ENCODE results near the gene RAET1E.
"Not testable (repeated sequence)": the region's sequence is repeated elsewhere in the genome, so short reads cannot be mapped to it uniquely, and the experiment has no call there.

The RAET1E gene

GRCh38 chr6:149925253-149925973, 27.5 kb upstream of the RAET1E start:
- TF ChIP-seq, protein P1, sequence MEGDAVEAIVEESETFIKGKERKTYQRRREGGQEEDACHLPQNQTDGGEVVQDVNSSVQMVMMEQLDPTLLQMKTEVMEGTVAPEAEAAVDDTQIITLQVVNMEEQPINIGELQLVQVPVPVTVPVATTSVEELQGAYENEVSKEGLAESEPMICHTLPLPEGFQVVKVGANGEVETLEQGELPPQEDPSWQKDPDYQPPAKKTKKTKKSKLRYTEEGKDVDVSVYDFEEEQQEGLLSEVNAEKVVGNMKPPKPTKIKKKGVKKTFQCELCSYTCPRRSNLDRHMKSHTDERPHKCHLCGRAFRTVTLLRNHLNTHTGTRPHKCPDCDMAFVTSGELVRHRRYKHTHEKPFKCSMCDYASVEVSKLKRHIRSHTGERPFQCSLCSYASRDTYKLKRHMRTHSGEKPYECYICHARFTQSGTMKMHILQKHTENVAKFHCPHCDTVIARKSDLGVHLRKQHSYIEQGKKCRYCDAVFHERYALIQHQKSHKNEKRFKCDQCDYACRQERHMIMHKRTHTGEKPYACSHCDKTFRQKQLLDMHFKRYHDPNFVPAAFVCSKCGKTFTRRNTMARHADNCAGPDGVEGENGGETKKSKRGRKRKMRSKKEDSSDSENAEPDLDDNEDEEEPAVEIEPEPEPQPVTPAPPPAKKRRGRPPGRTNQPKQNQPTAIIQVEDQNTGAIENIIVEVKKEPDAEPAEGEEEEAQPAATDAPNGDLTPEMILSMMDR (IDR thresholded peaks at IDR 0.05; ENCODE audit: low read length, missing control alignments) = no peak
- DNase-seq (ENCODE audit: low read depth) = peak; percentile 18
- H3K4me3 ChIP-seq (replicated peaks; ENCODE audit: low read depth, low read length) = peak overlapping the region; percentile 54

DNA sequence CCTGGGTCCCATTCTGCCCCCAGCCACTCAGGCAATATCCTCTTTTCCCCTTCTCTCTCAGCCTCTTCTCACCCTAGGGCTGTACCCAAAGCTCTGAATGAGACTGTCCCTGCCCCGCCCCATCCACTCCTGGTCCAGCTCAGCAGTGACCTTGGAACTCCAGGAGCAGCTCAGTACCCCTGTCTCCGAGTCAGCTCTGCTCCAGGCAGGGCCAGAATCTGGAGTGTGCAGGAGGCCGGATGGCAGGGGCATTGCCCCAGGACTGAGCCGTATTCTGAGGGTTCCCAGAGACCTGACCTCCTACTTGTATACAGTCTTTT, 27.0 kb upstream of the RAET1E start:
- H3K4me3 ChIP-seq (replicated peaks; ENCODE audit: low read depth, low read length) = no peak overlapping the region
- DNase-seq (ENCODE audit: low read depth) = no peak
- TF ChIP-seq, protein P1 (IDR thresholded peaks at IDR 0.05; ENCODE audit: low read length, missing control alignments) = no peak

GRCh38 chr6:149924206-149924932, 26.5 kb upstream of the RAET1E start:
- TF ChIP-seq, protein P1 (IDR thresholded peaks at IDR 0.05; ENCODE audit: low read length, missing control alignments) = no peak
- DNase-seq (ENCODE audit: low read depth) = no peak
- H3K4me3 ChIP-seq (replicated peaks; ENCODE audit: low read depth, low read length) = no peak overlapping the region

GRCh38 chr6:149923327-149923986, 25.5 kb upstream of the RAET1E start:
- TF ChIP-seq, protein P1 (IDR thresholded peaks at IDR 0.05; ENCODE audit: low read length, missing control alignments) = no peak
- no peak for DNase-seq (ENCODE audit: low read depth)
- peak overlapping the region; percentile 64 for H3K4me3 ChIP-seq (replicated peaks; ENCODE audit: low read depth, low read length)

DNA sequence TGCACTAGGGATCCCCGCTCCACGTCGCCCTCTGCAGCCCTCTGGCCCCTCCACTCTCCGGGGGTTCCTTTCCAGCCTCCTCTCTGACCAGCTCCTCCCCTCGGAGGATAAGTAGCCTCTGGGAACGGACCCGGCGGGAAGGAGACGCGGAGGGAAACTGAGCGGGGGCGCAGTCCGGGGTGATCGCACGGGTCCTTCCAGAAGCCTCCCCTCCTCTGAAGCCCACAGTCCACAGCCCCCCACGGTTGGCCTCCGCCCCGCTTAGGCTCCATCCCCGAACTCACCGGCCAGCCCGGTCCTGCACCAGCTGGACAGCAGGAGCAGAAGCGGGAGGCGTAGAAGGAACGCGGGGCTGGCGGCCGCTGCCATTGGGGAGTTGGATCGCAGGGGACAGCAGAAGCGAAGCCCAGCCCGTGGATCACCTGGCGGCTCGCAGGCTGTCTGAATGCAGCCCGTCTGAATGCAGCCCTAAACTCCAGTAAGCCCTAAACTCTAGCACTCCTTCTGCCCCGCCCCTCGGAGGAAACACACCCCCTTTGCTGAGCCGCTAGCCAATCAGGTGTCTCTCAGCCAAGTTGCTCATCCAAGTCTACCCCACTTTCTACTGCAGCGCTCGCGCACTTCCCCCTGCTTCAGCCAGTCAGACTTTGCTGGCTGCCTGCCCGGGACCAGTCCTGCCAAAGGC, 24.9 kb upstream of the RAET1E start, which contains the start of gene RAET1G:
RAET1G (minus strand) TSS at position 480 of the 685 bp plus-strand sequence; CDS start at position 369, 111 bp downstream.
- peak within 1 kb of the TSS; percentile 64 for H3K4me3 ChIP-seq (replicated peaks; ENCODE audit: low read depth, low read length)
- TF ChIP-seq, protein P1 (IDR thresholded peaks at IDR 0.05; ENCODE audit: low read length, missing control alignments) = no peak
- peak; percentile 95 for DNase-seq (ENCODE audit: low read depth)

DNA sequence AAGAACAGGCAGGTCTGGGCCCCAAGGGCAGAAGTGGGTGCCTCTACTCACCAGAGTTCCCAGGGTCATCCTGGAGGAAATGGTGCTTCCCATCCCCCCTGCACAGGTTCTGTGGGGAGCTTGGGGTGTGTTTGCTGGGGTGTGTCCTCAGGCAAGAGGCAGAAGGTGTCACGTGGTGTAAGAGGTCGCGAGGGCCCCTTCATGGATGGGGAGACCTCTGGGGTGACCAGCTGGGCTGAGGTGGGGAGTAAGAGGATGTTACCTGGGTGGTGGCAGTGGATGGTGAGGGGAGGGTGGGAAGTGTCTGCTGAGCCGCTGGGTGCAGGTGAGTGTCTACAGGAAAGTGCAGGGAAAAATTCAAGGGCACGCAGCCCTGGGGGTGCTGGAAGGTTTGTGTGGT, 24.2 kb upstream of the RAET1E start:
- not testable (repeated sequence) for H3K4me3 ChIP-seq (replicated peaks; ENCODE audit: low read depth, low read length); DNase-seq (ENCODE audit: low read depth)

GRCh38 chr6:149921361-149921760, 23.4 kb upstream of the RAET1E start:
- TF ChIP-seq, protein P1 (IDR thresholded peaks at IDR 0.05; ENCODE audit: low read length, missing control alignments) = no peak
- no peak overlapping the region for H3K4me3 ChIP-seq (replicated peaks; ENCODE audit: low read depth, low read length)
- DNase-seq (ENCODE audit: low read depth) = no peak

Data from fibroblast of pulmonary artery (primary cell).